SK-N-MC (cell line): ENCODE results near the gene OTOP3.

ENCODE experiments used
- EZH2 ChIP-seq: fragments of 200-600 bp; sonication (generic); IDR thresholded peaks from one replicate; pipeline ENCODE4 v1.6.1; 2017; ENCODE audit warnings: antibody characterized with exemption
- POLR2AphosphoS5 ChIP-seq: IDR thresholded peaks from 2 replicates; pipeline ENCODE4 v1.6.1; 2012; ENCODE audit warnings: mild to moderate bottlenecking, low read depth, low read length, borderline replicate concordance

DNA sequence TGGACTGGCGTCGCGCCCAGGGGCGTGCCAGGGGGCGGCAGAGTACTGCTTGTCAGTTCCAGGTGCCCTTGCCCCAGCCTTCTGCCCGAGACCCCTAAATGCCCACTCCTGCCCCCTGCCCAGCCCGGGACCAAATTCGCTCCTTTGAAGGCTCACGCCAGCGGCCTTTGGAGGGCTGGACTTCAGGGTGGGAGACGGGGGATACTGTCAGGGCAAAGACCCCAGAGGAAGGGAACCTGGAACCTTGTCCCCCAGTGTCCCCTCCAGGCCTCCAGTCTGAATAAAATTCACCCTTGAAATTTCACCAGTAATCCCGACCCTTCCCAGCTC is 737 bp downstream of the OTOP3 start:
- TF ChIP-seq POLR2AphosphoS5, result no peak
- TF ChIP-seq EZH2, result no peak
